B cell (primary cell): ENCODE measurements around the gene GLYATL1. TPM values are rescaled to one million over a fixed set of nuclear protein-coding genes. Genes with fewer than 3 reads are reported as not detected.

Source experiments
- ATAC-seq: fragments of 200-7000 bp; cut with Tn5 transposase; one replicate; pipeline ENCODE4 v1.10.0; 2021; ENCODE audit warnings: low read depth, mild to moderate bottlenecking, moderate number of reproducible peaks, moderate library complexity
- CTCF ChIA-PET: fragments of 350-600 bp; sonication (Branson Sonifier 250); formaldehyde crosslinking; loops from one replicate; lab custom pipeline; 2021; ENCODE audit warnings: antibody characterized with exemption, inconsistent platforms; lab: Charles Lee
- POLR2A ChIA-PET: fragments of 350-600 bp; sonication (Branson Sonifier 250); formaldehyde crosslinking; loops from one replicate; lab custom pipeline; 2021; ENCODE audit warnings: antibody characterized with exemption; lab: Charles Lee
- DNase-seq: peaks from one replicate; pipeline ENCODE4 v3.0.0; 2013
- H2AFZ ChIP-seq: 2 replicates; pipeline ENCODE4 v1.6.1; 2012; ENCODE audit warnings: mild to moderate bottlenecking, low read depth, low read length; ENCODE audit not compliant: insufficient read depth, poor library complexity, severe bottlenecking
- H3K27ac ChIP-seq, 2 donors: 1 replicate in 1 of 2; 2 replicates in 1 of 2; pipeline ENCODE4 v1.5.1; 2012 to 2013; ENCODE audit warnings: low read length in 2 of 2, mild to moderate bottlenecking in 2 of 2, moderate library complexity in 1 of 2
- H3K27me3 ChIP-seq, 4 experiments: fragments of 200-600 bp in 1 of 4; sonication (generic) in 1 of 4; replicated peaks in 1 of 4; 1 replicate in 2 of 4; 2 replicates in 2 of 4; pipeline versions ENCODE4 v1.6.1 to v1.7.0; 2013 to 2016; ENCODE audit warnings: low read length in 3 of 4, mild to moderate bottlenecking in 2 of 4, mixed read lengths in 1 of 4, moderate library complexity in 1 of 4; ENCODE audit not compliant: insufficient read depth in 4 of 4, control insufficient read depth in 3 of 4; ENCODE audit errors: control extremely low read depth in 1 of 4
- H3K36me3 ChIP-seq, 2 experiments: replicated peaks in 1 of 2; 1 replicate in 1 of 2; 2 replicates in 1 of 2; pipeline versions ENCODE4 v1.6.1 to v1.7.1; 2013; ENCODE audit warnings: low read length in 1 of 2; ENCODE audit not compliant: insufficient read depth in 2 of 2, control insufficient read depth in 1 of 2; ENCODE audit errors: control extremely low read depth in 1 of 2, extremely low read depth in 1 of 2
- H3K4me1 ChIP-seq, 2 donors: fragments of 200-600 bp in 1 of 2; sonication (generic) in 1 of 2; 1 replicate in 1 of 2; 2 replicates in 1 of 2; pipeline versions ENCODE4 v1.5.1 to v1.6.1; 2013 to 2017; ENCODE audit warnings: low read length in 2 of 2; ENCODE audit not compliant: control insufficient read depth in 2 of 2, insufficient read depth in 2 of 2
- H3K4me2 ChIP-seq: replicated peaks from 2 replicates; pipeline ENCODE3; 2012; ENCODE audit warnings: mild to moderate bottlenecking, low read depth, low read length; ENCODE audit not compliant: poor library complexity, severe bottlenecking
- H3K4me3 ChIP-seq, 5 experiments: fragments of 200-600 bp in 1 of 5; sonication (generic) in 1 of 5; 1 replicate in 3 of 5; 2 replicates in 2 of 5; pipeline versions ENCODE4 v1.5.1 to v1.7.0; 2011 to 2016; ENCODE audit warnings: low read length in 4 of 5, mild to moderate bottlenecking in 4 of 5, low read depth in 2 of 5, control low read depth in 1 of 5, moderate library complexity in 1 of 5; ENCODE audit not compliant: insufficient read depth in 1 of 5; ENCODE audit errors: control extremely low read depth in 1 of 5, extremely low read depth in 1 of 5
- H3K79me2 ChIP-seq: fragments of 200-600 bp; sonication (generic); one replicate; pipeline ENCODE4 v1.6.0; 2016; ENCODE audit warnings: low read length; ENCODE audit not compliant: control insufficient read depth, insufficient read depth
- H3K9ac ChIP-seq: fragments of 200-600 bp; sonication (generic); 2 replicates; pipeline ENCODE4 v1.6.1; 2017; ENCODE audit warnings: mild to moderate bottlenecking, low read length, moderate library complexity
- H3K9me3 ChIP-seq, 3 donors: one replicate each; pipeline versions ENCODE4 v1.6.1 to v1.7.1; 2013; ENCODE audit warnings: low read length in 2 of 3; ENCODE audit not compliant: control insufficient read depth in 2 of 3, insufficient read depth in 1 of 3; ENCODE audit errors: control extremely low read depth in 1 of 3
- H4K20me1 ChIP-seq: 2 replicates; pipeline ENCODE4 v1.6.0; 2012; ENCODE audit warnings: mild to moderate bottlenecking, low read length; ENCODE audit not compliant: insufficient read depth, control insufficient read depth, poor library complexity, severe bottlenecking
- H3K27ac Mint-ChIP-seq: one replicate; pipeline ENCODE4 v1.8.0; 2021; ENCODE audit warnings: mixed read lengths
- H3K27me3 Mint-ChIP-seq: one replicate; pipeline ENCODE4 v1.8.0; 2021; ENCODE audit warnings: mixed read lengths
- H3K4me1 Mint-ChIP-seq: one replicate; pipeline ENCODE4 v1.8.0; 2021; ENCODE audit warnings: mixed read lengths
- H3K4me3 Mint-ChIP-seq: one replicate; pipeline ENCODE4 v1.8.0; 2021; ENCODE audit warnings: mixed read lengths
- H3K9me3 Mint-ChIP-seq: one replicate; pipeline ENCODE4 v1.8.0; 2022; ENCODE audit warnings: mixed read lengths; ENCODE audit not compliant: insufficient read depth
- EZH2 ChIP-seq: IDR thresholded peaks from 2 replicates; pipeline ENCODE4 v1.6.1; 2012; ENCODE audit warnings: borderline replicate concordance, low read depth, mild to moderate bottlenecking, moderate library complexity, low read length; ENCODE audit not compliant: insufficient read depth, poor library complexity, severe bottlenecking
- intact Hi-C: fragments of 100-400 bp; cut with micrococcal nuclease; formaldehyde crosslinking; loops from one replicate; pipeline ENCODE4 v1.10.0; 2022
- polyA plus RNA-seq: library from polyadenylated mRNA; depleted of rRNA; stranded (reverse); fragments of >200 nt; gene quantifications from 2 replicates; pipeline ENCODE4 v1.2.3, GENCODE V29; 2012
- total RNA-seq, 2 donors: library from RNA; stranded (reverse); fragments of 120-200 nt in 1 of 2; gene quantifications; 1 replicate in 1 of 2; 2 replicates in 1 of 2; pipeline versions ENCODE4 v1.2.3 to v1.2.4, GENCODE V29; 2013 to 2022
- TF ChIP-seq, protein P1 (sequence below): fragments of 200-600 bp; IDR thresholded peaks from one replicate; pipeline ENCODE4 v1.8.0; 2022; ENCODE audit warnings: antibody characterized with exemption, mild to moderate bottlenecking

Gene GLYATL1
- total and polyA plus RNA-seq, 2 donors (not counting 1 experiment from before 2014, with no cell fraction given): not detected

DNA sequence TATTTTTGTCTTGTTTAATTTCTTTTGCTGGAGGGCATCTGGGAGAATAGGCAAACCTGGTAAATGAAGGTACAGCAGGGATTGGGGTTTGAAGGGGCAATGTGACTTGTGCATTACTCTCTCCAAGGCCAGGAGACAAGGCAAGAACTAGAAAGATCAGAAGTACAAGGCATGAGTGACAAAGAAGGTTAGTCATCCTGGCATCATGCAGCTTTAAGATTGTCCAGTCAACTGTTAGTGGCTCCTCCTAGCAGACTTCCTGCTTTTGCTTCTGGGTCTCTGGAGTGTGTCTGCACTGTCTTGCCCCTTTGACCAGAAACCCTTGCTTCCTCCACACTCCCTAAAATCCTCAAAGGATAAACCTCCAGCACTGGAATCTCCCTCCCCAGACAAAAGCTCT lies 27.2 kb upstream of the GLYATL1 start:
- ATAC-seq: no peak
- H3K27ac Mint-ChIP-seq: no peak overlapping the region
- Histone ChIP-seq H3K27me3 (peaks cover 0 to 3% (median under 1%) of the 10 kb centered on the region in 4 experiments), H2AFZ (no peak overlapping the region), H3K27ac (no peak overlapping the region), H3K79me2 (no peaks in the 10 kb centered on the region), H3K4me1 (peaks cover 3% of the 10 kb centered on the region in 2 donors), H3K36me3 (no peaks in the 10 kb centered on the region), H3K9ac (no peak overlapping the region), H3K4me2 (no peak overlapping the region), H4K20me1 (no peaks in the 10 kb centered on the region), H3K9me3 (peaks cover 0 to 20% (median 14%) of the 10 kb centered on the region in 3 donors), H3K4me3 (no peak overlapping the region)
- no peaks in the 10 kb centered on the region for H3K9me3 Mint-ChIP-seq
- DNase-seq: no peak
- ChIA-PET CTCF (no interaction called here), POLR2A (no interaction called here)
- intact Hi-C loops: no loop called here
- H3K4me3 Mint-ChIP-seq: no peak overlapping the region
- peaks cover 11% of the 10 kb centered on the region for H3K4me1 Mint-ChIP-seq
- peaks cover 44% of the 10 kb centered on the region for H3K27me3 Mint-ChIP-seq
- TF ChIP-seq EZH2: no peak
- TF ChIP-seq, protein P1, sequence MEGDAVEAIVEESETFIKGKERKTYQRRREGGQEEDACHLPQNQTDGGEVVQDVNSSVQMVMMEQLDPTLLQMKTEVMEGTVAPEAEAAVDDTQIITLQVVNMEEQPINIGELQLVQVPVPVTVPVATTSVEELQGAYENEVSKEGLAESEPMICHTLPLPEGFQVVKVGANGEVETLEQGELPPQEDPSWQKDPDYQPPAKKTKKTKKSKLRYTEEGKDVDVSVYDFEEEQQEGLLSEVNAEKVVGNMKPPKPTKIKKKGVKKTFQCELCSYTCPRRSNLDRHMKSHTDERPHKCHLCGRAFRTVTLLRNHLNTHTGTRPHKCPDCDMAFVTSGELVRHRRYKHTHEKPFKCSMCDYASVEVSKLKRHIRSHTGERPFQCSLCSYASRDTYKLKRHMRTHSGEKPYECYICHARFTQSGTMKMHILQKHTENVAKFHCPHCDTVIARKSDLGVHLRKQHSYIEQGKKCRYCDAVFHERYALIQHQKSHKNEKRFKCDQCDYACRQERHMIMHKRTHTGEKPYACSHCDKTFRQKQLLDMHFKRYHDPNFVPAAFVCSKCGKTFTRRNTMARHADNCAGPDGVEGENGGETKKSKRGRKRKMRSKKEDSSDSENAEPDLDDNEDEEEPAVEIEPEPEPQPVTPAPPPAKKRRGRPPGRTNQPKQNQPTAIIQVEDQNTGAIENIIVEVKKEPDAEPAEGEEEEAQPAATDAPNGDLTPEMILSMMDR: no peak

DNA sequence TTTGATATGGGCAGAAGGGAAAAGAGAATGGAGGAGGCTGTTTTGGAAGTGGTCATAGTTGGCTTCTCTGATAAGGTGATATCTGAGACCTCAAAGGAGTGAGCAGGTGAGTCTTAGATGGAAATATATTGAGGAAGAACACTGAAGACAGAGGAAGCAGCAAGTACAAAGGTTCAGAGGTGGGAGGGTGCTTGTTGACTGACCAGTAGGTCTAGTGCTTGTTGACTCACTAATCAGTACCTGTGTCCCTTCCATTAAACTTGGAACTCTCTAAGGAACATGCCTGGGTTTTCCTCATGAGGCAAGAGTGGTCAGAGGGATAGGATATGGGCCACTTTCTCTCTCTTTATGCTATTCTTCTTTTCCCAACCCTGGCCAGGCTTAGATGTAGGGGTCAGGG lies 25.6 kb upstream of the GLYATL1 start:
- Mint-ChIP-seq H3K9me3 (peaks cover 8% of the 10 kb centered on the region), H3K27me3 (peaks cover 37% of the 10 kb centered on the region), H3K27ac (no peak overlapping the region), H3K4me3 (no peak overlapping the region), H3K4me1 (no peaks in the 10 kb centered on the region)
- POLR2A ChIA-PET: no interaction called here
- intact Hi-C loops: no loop called here
- CTCF ChIA-PET: no interaction called here
- no peaks in the 10 kb centered on the region for H4K20me1 ChIP-seq
- H3K4me2 ChIP-seq: no peak overlapping the region
- H3K4me3 ChIP-seq: no peak overlapping the region
- H3K79me2 ChIP-seq: no peaks in the 10 kb centered on the region
- ATAC-seq (no peak), DNase-seq (no peak)
- peaks cover 0 to 23% (median 23%) of the 10 kb centered on the region in 3 donors for H3K9me3 ChIP-seq
- H3K27ac ChIP-seq: no peak overlapping the region
- no peaks in the 10 kb centered on the region for H3K36me3 ChIP-seq
- no peak for TF ChIP-seq EZH2
- TF ChIP-seq, protein P1: no peak
- peaks cover 0 to 3% (median 0%) of the 10 kb centered on the region in 4 experiments for H3K27me3 ChIP-seq
- H3K9ac ChIP-seq: no peak overlapping the region
- no peaks in the 10 kb centered on the region for H3K4me1 ChIP-seq
- H2AFZ ChIP-seq: no peak overlapping the region
